SK-N-SH treated with all-trans-retinoic acid at 6 μM for 48 hours (cell line): ENCODE data around the gene TM4SF20.

Experiments
- ATAC-seq: fragments of 200-7000 bp; cut with Tn5 transposase; 3 replicates; pipeline ENCODE4 v1.9.1; 2020; ENCODE audit warnings: mild to moderate bottlenecking, moderate library complexity
- ARNTL ChIP-seq: fragments of 450-650 bp; formaldehyde crosslinking; IDR thresholded peaks from 2 replicates; pipeline ENCODE4 v1.5.0; 2020; ENCODE audit warnings: low read depth, mild to moderate bottlenecking, moderate library complexity, borderline replicate concordance
- BACH2 ChIP-seq: fragments of 250-450 bp; sonication (Bioruptor Pico); IDR thresholded peaks from 2 replicates; pipeline ENCODE4 v1.9.0; 2021; ENCODE audit warnings: mild to moderate bottlenecking, borderline replicate concordance
- CREB5 ChIP-seq: fragments of 250-450 bp; sonication (Bioruptor Pico); IDR thresholded peaks from 2 replicates; pipeline ENCODE4 v1.5.1; 2020; ENCODE audit warnings: low read depth, mild to moderate bottlenecking, moderate library complexity
- CSDC2 ChIP-seq: fragments of 250-450 bp; sonication (Bioruptor Pico); IDR thresholded peaks from 2 replicates; pipeline ENCODE4 v1.5.0; 2020; ENCODE audit warnings: mild to moderate bottlenecking, moderate library complexity
- ESRRG ChIP-seq: fragments of 250-450 bp; sonication (Bioruptor Pico); IDR thresholded peaks from 2 replicates; pipeline ENCODE4 v1.6.1; 2021; ENCODE audit warnings: mild to moderate bottlenecking
- ISL1 ChIP-seq: fragments of 250-450 bp; sonication (Bioruptor Pico); IDR thresholded peaks from 2 replicates; pipeline ENCODE4 v2.1.2; 2022; ENCODE audit warnings: mild to moderate bottlenecking, moderate library complexity
- OSR1 ChIP-seq: fragments of 250-450 bp; sonication (Bioruptor Pico); IDR thresholded peaks from 2 replicates; pipeline ENCODE4 v1.8.0; 2022; ENCODE audit warnings: moderate library complexity, mild to moderate bottlenecking, inconsistent platforms
- PATZ1 ChIP-seq: fragments of 250-450 bp; sonication (Bioruptor Pico); IDR thresholded peaks from 2 replicates; pipeline ENCODE4 v1.8.0; 2020; ENCODE audit warnings: mild to moderate bottlenecking, moderate library complexity, borderline replicate concordance
- POU6F1 ChIP-seq: fragments of 250-450 bp; sonication (Bioruptor Pico); IDR thresholded peaks from 2 replicates; pipeline ENCODE4 v1.8.0; 2021; ENCODE audit warnings: low read depth, mild to moderate bottlenecking, moderate library complexity, borderline replicate concordance
- PPARA ChIP-seq: fragments of 250-450 bp; sonication (Bioruptor Pico); IDR thresholded peaks from 2 replicates; pipeline ENCODE4 v1.5.0; 2020; ENCODE audit warnings: mild to moderate bottlenecking, borderline replicate concordance
- RARB ChIP-seq: fragments of 250-450 bp; sonication (Bioruptor Pico); IDR thresholded peaks from 2 replicates; pipeline ENCODE4 v1.8.0; 2021; ENCODE audit warnings: mild to moderate bottlenecking, moderate library complexity
- SNAI2 ChIP-seq: fragments of 250-450 bp; sonication (Bioruptor Pico); IDR thresholded peaks from 2 replicates; pipeline ENCODE4 v1.5.0; 2020; ENCODE audit warnings: mild to moderate bottlenecking, moderate library complexity
- TCF4 ChIP-seq: fragments of 250-450 bp; sonication (Bioruptor Pico); IDR thresholded peaks from 2 replicates; pipeline ENCODE4 v1.8.0; 2021; ENCODE audit warnings: mild to moderate bottlenecking, moderate library complexity, borderline replicate concordance
- TOX ChIP-seq: fragments of 250-450 bp; sonication (Bioruptor Pico); IDR thresholded peaks from 2 replicates; pipeline ENCODE4 v1.8.0; 2021; ENCODE audit warnings: mild to moderate bottlenecking, moderate library complexity, borderline replicate concordance
- TSHZ2 ChIP-seq: fragments of 250-450 bp; sonication (Bioruptor Pico); IDR thresholded peaks from 2 replicates; pipeline ENCODE4 v1.5.0; 2020; ENCODE audit warnings: mild to moderate bottlenecking, moderate library complexity
- ZFP3 ChIP-seq: fragments of 250-450 bp; sonication (Bioruptor Pico); IDR thresholded peaks from 2 replicates; pipeline ENCODE4 v1.5.0; 2020; ENCODE audit warnings: mild to moderate bottlenecking, moderate library complexity
- ZNF70 ChIP-seq: fragments of 450-650 bp; formaldehyde crosslinking; IDR thresholded peaks from 2 replicates; pipeline ENCODE4 v1.5.0; 2020; ENCODE audit warnings: mild to moderate bottlenecking, moderate library complexity
- ZNF8 ChIP-seq: fragments of 450-650 bp; formaldehyde crosslinking; IDR thresholded peaks from 2 replicates; pipeline ENCODE4 v1.5.0; 2020; ENCODE audit warnings: mild to moderate bottlenecking, moderate library complexity

TM4SF20 gene

GRCh38 chr2:227347117-227347516 lies 32.0 kb downstream of the TM4SF20 start (continued):
- TF ChIP-seq POU6F1 (CRISPR knock-in tag): no peak
- no peak for TF ChIP-seq OSR1 (CRISPR knock-in tag)
- TF ChIP-seq RARB (CRISPR knock-in tag): no peak
- TF ChIP-seq, all 23 proteins: peak for 0

- ATAC-seq: no peak
- TF ChIP-seq POU6F1 (CRISPR knock-in tag): no peak
- no peak for TF ChIP-seq PATZ1 (CRISPR knock-in tag)
- TF ChIP-seq CSDC2 (CRISPR knock-in tag): no peak
- TF ChIP-seq ZFP3 (CRISPR knock-in tag): no peak
- no peak for TF ChIP-seq ARNTL
These were observed 34.9 kb downstream of the TM4SF20 start for GRCh38 chr2:227344231-227344630.

GRCh38 chr2:227341553-227341952 lies 37.6 kb downstream of the TM4SF20 start:
- ATAC-seq: no peak
- no peak for TF ChIP-seq POU6F1 (CRISPR knock-in tag)
- TF ChIP-seq TCF4: no peak
- no peak for TF ChIP-seq PATZ1 (CRISPR knock-in tag)
- TF ChIP-seq ZNF70: no peak
- no peak for TF ChIP-seq ZNF8 (CRISPR knock-in tag)
- no peak for TF ChIP-seq CREB5
- no peak for TF ChIP-seq CSDC2 (CRISPR knock-in tag)
- TF ChIP-seq ESRRG (CRISPR knock-in tag): no peak
- no peak for TF ChIP-seq ISL1
- TF ChIP-seq PPARA (CRISPR knock-in tag): no peak
- no peak for TF ChIP-seq OSR1 (CRISPR knock-in tag)
- TF ChIP-seq TOX (CRISPR knock-in tag): no peak

- no peak for ATAC-seq
- TF ChIP-seq TOX (CRISPR knock-in tag) (no peak), ISL1 (no peak), PATZ1 (CRISPR knock-in tag) (no peak), SNAI2 (CRISPR knock-in tag) (no peak), ZNF70 (no peak), ZFP3 (CRISPR knock-in tag) (no peak), TSHZ2 (CRISPR knock-in tag) (no peak), ARNTL (no peak), BACH2 (CRISPR knock-in tag) (no peak), PPARA (CRISPR knock-in tag) (no peak), OSR1 (CRISPR knock-in tag) (no peak), TCF4 (no peak)
These were observed 39.0 kb downstream of the TM4SF20 start for GRCh38 chr2:227340106-227340505.
